Activated CD4-positive, CD25-positive, alpha-beta regulatory T cell treated with anti-CD3 and anti-CD28 coated beads, Interleukin-2, amount 50 U/mL, for 72 hours (primary cell): Measurements from ENCODE around the gene PPBP.

ENCODE experiments used
- DNase-seq: peaks from one replicate; pipeline ENCODE4 v3.0.0; 2021

The PPBP gene

GRCh38 chr4:73988061-73988460 lies at the start of gene PPBP:
Gene PPBP (minus strand): TSS chr4:73988190. CDS start chr4:73988103, 87 bp downstream.
- no peak for DNase-seq

- no peak for DNase-seq
Measured at GRCh38 chr4:74037076-74037955, 49.3 kb upstream of the PPBP start.

- no peak for DNase-seq
Measured at GRCh38 chr4:74033739-74034138, 45.7 kb upstream of the PPBP start.

GRCh38 chr4:74032064-74032463 lies 44.1 kb upstream of the PPBP start:
- DNase-seq = no peak

- DNase-seq = no peak
Measured at GRCh38 chr4:74031576-74031975, 43.6 kb upstream of the PPBP start.

- no peak for DNase-seq
Measured at GRCh38 chr4:74030285-74030684, 42.3 kb upstream of the PPBP start.

- no peak for DNase-seq
Measured at GRCh38 chr4:74028504-74028903, 40.5 kb upstream of the PPBP start.

GRCh38 chr4:74023709-74024108 lies 35.7 kb upstream of the PPBP start:
- DNase-seq = no peak

GRCh38 chr4:74021601-74022000 lies 33.6 kb upstream of the PPBP start:
- DNase-seq = no peak

- DNase-seq = no peak
Measured at GRCh38 chr4:74018771-74019170, 30.8 kb upstream of the PPBP start.

GRCh38 chr4:74018116-74018515 lies 30.1 kb upstream of the PPBP start:
- no peak for DNase-seq

GRCh38 chr4:74016068-74016467 lies 28.1 kb upstream of the PPBP start:
- DNase-seq = no peak

- no peak for DNase-seq
Measured at GRCh38 chr4:74015126-74015780, 27.3 kb upstream of the PPBP start.

GRCh38 chr4:74014332-74014731 lies 26.3 kb upstream of the PPBP start:
- no peak for DNase-seq

- no peak for DNase-seq
Measured at GRCh38 chr4:74013264-74013663, 25.3 kb upstream of the PPBP start.

- DNase-seq = no peak
Measured at GRCh38 chr4:74012130-74012529, 24.1 kb upstream of the PPBP start.

- no peak for DNase-seq
Measured at GRCh38 chr4:74009307-74009706, 21.3 kb upstream of the PPBP start.

GRCh38 chr4:74006009-74006476 lies 18.1 kb upstream of the PPBP start:
- no peak for DNase-seq

GRCh38 chr4:74005528-74005927 lies 17.5 kb upstream of the PPBP start:
- no peak for DNase-seq

- no peak for DNase-seq
Measured at GRCh38 chr4:74004668-74005067, 16.7 kb upstream of the PPBP start.

- no peak for DNase-seq
Measured at GRCh38 chr4:74000301-74000700, 12.3 kb upstream of the PPBP start.

GRCh38 chr4:73998040-73999011 lies 10.3 kb upstream of the PPBP start, which contains the start of gene CXCL5:
Gene CXCL5 (minus strand): TSS chr4:73998677. CDS start chr4:73998581, 96 bp downstream.
- no peak for DNase-seq

- no peak for DNase-seq
Measured at GRCh38 chr4:73992050-73992449, 4.1 kb upstream of the PPBP start.
